Endodermal cell (in vitro differentiated cells): ENCODE data around the gene TMEM114. TPM values are rescaled to one million over a fixed set of nuclear protein-coding genes. Genes with fewer than 3 reads are reported as not detected.

ENCODE experiments used
- DNase-seq: peaks from one replicate; pipeline ENCODE4 v3.0.0-alpha.2; 2017
- H3K27ac ChIP-seq: 2 replicates; pipeline ENCODE4 v1.5.1; 2013; ENCODE audit warnings: mild to moderate bottlenecking, low read depth, low read length, moderate library complexity
- H3K27me3 ChIP-seq: 2 replicates; pipeline ENCODE4 v1.6.1; 2013; ENCODE audit warnings: mild to moderate bottlenecking, low read length, moderate library complexity; ENCODE audit not compliant: insufficient read depth, control insufficient read depth, poor library complexity, severe bottlenecking
- H3K36me3 ChIP-seq: 2 replicates; pipeline ENCODE4 v1.7.0; 2013; ENCODE audit warnings: mild to moderate bottlenecking, low read length, moderate library complexity; ENCODE audit not compliant: control insufficient read depth, insufficient read depth
- H3K4me1 ChIP-seq: one replicate; pipeline ENCODE4 v1.7.0; 2013; ENCODE audit warnings: low read length; ENCODE audit not compliant: control insufficient read depth, insufficient read depth
- H3K4me3 ChIP-seq: 2 replicates; pipeline ENCODE4 v1.5.1; 2013; ENCODE audit warnings: mild to moderate bottlenecking, low read length, moderate library complexity
- H3K9ac ChIP-seq: 2 replicates; pipeline ENCODE4 v1.6.1; 2013; ENCODE audit warnings: mild to moderate bottlenecking, low read length, moderate library complexity; ENCODE audit not compliant: poor library complexity, severe bottlenecking; ENCODE audit errors: extremely low read depth
- H3K9me3 ChIP-seq: 2 replicates; pipeline ENCODE4 v1.6.1; 2013; ENCODE audit warnings: mild to moderate bottlenecking, low read length, moderate library complexity; ENCODE audit not compliant: control insufficient read depth
- H3K27ac Mint-ChIP-seq: 2 replicates; pipeline ENCODE4 v1.8.0; 2020; ENCODE audit warnings: mixed read lengths
- H3K27me3 Mint-ChIP-seq: 2 replicates; pipeline ENCODE4 v1.8.0; 2021; ENCODE audit warnings: mild to moderate bottlenecking, mixed read lengths; ENCODE audit not compliant: insufficient read depth
- H3K36me3 Mint-ChIP-seq: 2 replicates; pipeline ENCODE4 v1.8.0; 2020; ENCODE audit warnings: low read depth, mixed read lengths
- H3K4me1 Mint-ChIP-seq: 2 replicates; pipeline ENCODE4 v1.8.0; 2020; ENCODE audit warnings: mixed read lengths
- H3K4me3 Mint-ChIP-seq: 2 replicates; pipeline ENCODE4 v1.8.0; 2020; ENCODE audit warnings: mild to moderate bottlenecking, moderate library complexity, mixed read lengths
- H3K9me3 Mint-ChIP-seq: 2 replicates; pipeline ENCODE4 v1.8.0; 2020; ENCODE audit warnings: mild to moderate bottlenecking, mixed read lengths
- WGBS, 2 experiments: methylation state at CpG; one replicate each; pipeline versions ENCODE4 v1.1.5 to v1.1.7; 2013; ENCODE audit warnings: missing lambda C conversion rate in 2 of 2, mixed read lengths in 1 of 2; ENCODE audit not compliant: insufficient coverage in 1 of 2, insufficient read length in 1 of 2; 5-methylcytosine and 5-hydroxymethylcytosine counted together
- total RNA-seq, 2 donors: library from RNA; stranded (reverse); fragmentation: NEBNext Ultra II Directional in 1 of 2; extraction: Animal tissue kit (Norgen Biotek cat#: 25700) in 1 of 2; gene quantifications; 2 replicates in 1 of 2; 3 replicates in 1 of 2; pipeline ENCODE4 v1.2.1, GENCODE V29; 2021
- TF ChIP-seq, protein P1 (sequence below): fragments of 200-600 bp; sonication (generic); conservative IDR thresholded peaks from 2 replicates; pipeline ENCODE4 v1.5.0; 2021; ENCODE audit warnings: antibody characterized with exemption, mild to moderate bottlenecking

TMEM114 gene
- total RNA-seq, 2 donors from 2014 or later = 0.40 TPM; not detected in 1

DNA sequence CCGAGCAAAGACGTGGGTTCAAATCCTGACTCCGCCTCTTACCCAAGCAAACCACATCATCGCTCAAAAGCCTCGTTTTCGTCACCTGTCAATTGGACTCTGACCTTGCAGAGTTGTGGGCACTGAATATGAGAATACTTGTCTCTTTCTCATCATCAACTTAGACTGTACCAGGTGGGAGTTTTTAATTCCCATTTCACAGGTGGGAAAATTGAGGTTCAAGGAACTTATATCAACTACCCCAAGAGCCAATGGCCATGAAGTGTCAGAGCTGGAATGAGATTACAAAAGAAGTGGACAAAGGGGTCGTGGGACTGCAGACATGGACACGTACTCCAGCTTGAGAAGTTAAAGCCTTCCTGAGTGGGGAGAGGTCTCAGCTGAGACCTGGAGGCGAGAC, 10.8 kb downstream of the TMEM114 start:
- TF ChIP-seq, protein P1, sequence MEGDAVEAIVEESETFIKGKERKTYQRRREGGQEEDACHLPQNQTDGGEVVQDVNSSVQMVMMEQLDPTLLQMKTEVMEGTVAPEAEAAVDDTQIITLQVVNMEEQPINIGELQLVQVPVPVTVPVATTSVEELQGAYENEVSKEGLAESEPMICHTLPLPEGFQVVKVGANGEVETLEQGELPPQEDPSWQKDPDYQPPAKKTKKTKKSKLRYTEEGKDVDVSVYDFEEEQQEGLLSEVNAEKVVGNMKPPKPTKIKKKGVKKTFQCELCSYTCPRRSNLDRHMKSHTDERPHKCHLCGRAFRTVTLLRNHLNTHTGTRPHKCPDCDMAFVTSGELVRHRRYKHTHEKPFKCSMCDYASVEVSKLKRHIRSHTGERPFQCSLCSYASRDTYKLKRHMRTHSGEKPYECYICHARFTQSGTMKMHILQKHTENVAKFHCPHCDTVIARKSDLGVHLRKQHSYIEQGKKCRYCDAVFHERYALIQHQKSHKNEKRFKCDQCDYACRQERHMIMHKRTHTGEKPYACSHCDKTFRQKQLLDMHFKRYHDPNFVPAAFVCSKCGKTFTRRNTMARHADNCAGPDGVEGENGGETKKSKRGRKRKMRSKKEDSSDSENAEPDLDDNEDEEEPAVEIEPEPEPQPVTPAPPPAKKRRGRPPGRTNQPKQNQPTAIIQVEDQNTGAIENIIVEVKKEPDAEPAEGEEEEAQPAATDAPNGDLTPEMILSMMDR = no peak
- no peak for DNase-seq
- no peaks in the 10 kb centered on the region for H3K4me1 Mint-ChIP-seq
- Histone ChIP-seq H3K27ac (no peak overlapping the region), H3K9ac (no peak overlapping the region), H3K27me3 (no peaks in the 10 kb centered on the region), H3K9me3 (no peaks in the 10 kb centered on the region), H3K36me3 (no peaks in the 10 kb centered on the region), H3K4me1 (no peaks in the 10 kb centered on the region), H3K4me3 (no peak overlapping the region)
- H3K4me3 Mint-ChIP-seq = no peak overlapping the region
- H3K27me3 Mint-ChIP-seq = peaks cover 24% of the 10 kb centered on the region
- H3K27ac Mint-ChIP-seq = no peak overlapping the region
- no peaks in the 10 kb centered on the region for H3K36me3 Mint-ChIP-seq
- no peaks in the 10 kb centered on the region for H3K9me3 Mint-ChIP-seq
- 83 to 92% methylated on average over 6 to 9 of the region's 9 CpGs for WGBS, 2 experiments

DNA sequence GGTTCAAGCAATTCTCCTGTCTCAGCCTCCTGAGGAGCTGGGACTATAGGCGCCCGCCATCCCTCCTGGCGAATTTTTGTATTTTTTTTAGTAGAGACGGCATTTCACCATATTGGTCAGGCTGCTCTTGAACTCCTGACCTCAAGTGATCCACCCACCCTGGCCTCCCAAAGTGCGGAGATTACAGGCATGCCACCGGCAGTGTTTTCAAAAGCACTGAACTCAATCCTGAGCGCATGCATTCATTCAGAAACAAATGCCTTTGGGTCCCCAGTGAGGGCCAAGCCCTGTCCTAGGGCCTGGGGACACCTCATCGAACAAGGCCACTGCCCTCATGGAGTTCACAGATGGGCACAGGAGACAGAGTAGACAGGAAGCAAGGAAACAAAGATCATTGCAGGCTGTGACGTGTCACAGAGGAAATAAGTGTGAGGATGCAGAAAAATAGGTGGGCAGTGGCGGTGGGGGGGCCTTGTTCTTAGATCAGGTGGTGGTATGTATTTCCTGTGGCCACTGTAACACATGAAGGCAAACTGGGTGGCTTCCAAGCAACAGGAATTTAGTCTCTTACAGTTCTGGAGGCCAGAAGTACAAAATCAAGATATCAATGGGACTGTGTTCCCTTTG, 12.5 kb downstream of the TMEM114 start:
- Histone ChIP-seq H3K9ac (no peak overlapping the region), H3K36me3 (no peaks in the 10 kb centered on the region), H3K9me3 (no peaks in the 10 kb centered on the region), H3K4me1 (no peaks in the 10 kb centered on the region), H3K27ac (no peak overlapping the region), H3K4me3 (no peak overlapping the region), H3K27me3 (no peaks in the 10 kb centered on the region)
- WGBS, 2 experiments = 70 to 91% methylated on average over 6 to 10 of the region's 10 CpGs
- H3K4me1 Mint-ChIP-seq = peaks cover 4% of the 10 kb centered on the region
- no peaks in the 10 kb centered on the region for H3K9me3 Mint-ChIP-seq
- H3K36me3 Mint-ChIP-seq = no peaks in the 10 kb centered on the region
- no peak overlapping the region for H3K27ac Mint-ChIP-seq
- H3K27me3 Mint-ChIP-seq = peaks cover 11% of the 10 kb centered on the region
- TF ChIP-seq, protein P1 = no peak
- DNase-seq = no peak
- H3K4me3 Mint-ChIP-seq = no peak overlapping the region

DNA sequence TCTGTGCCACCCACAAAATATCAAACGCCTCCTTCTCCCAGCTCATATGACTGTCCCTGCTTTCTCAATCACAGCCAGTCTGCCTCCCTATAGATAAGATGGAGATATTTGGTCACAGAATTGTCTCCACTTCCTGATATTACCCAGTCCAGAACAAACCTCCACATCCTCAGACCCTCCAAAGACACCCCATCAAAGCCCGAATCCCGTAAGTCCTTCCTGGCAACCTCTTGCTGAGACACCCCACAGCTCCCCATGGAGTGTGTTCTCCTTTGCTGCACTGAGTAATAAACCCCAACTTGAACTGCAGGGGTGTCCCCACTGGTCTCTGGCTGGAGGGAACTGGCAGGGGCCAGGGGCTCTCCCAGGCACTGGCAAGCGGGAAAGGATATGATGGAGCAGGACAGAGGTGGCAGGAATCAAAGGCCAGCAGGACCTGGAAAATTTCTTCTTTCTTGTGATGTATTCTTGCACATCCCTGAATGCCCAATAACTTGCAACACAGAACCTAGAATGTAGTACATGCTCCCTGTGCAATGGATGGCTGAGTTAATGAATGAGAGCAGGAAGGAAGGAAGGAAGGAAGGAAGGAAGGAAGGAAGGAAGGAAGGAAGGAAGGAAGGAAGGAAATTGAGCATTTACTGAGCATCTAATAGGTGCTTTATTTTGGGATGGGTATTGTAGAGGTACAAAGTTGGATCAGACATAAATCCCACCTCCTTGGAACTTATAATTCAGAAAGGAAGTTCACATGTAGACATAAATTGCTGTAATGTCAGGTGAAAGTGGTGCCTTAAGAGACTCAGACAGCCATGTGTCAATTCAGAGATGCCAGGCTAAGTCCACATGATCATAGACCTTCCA, 13.9 kb downstream of the TMEM114 start:
- Mint-ChIP-seq H3K27me3 (peaks cover 7% of the 10 kb centered on the region), H3K9me3 (no peaks in the 10 kb centered on the region), H3K36me3 (no peaks in the 10 kb centered on the region), H3K27ac (no peak overlapping the region), H3K4me3 (no peak overlapping the region), H3K4me1 (peaks cover 9% of the 10 kb centered on the region)
- 94% methylated on average over 4 of the region's 4 CpGs; no CpG with 5 or more reads in 1 of the 2 experiments for WGBS, 2 experiments
- H3K27me3 ChIP-seq = no peaks in the 10 kb centered on the region
- no peak overlapping the region for H3K4me3 ChIP-seq
- DNase-seq = no peak
- no peaks in the 10 kb centered on the region for H3K36me3 ChIP-seq
- no peaks in the 10 kb centered on the region for H3K9me3 ChIP-seq
- H3K4me1 ChIP-seq = peaks cover 3% of the 10 kb centered on the region
- TF ChIP-seq, protein P1 = no peak
- no peak overlapping the region for H3K27ac ChIP-seq
- H3K9ac ChIP-seq = no peak overlapping the region
